PFSK-1 (cell line): ENCODE data around the gene TMC3.

Source experiments
- FOXP2 ChIP-seq: optimal IDR thresholded peaks from 2 replicates; pipeline ENCODE3; 2011; ENCODE audit warnings: borderline replicate concordance, control low read depth, inconsistent platforms; ENCODE audit not compliant: insufficient read depth; ENCODE audit errors: extremely low read length, extremely low read depth
- POLR2AphosphoS5 ChIP-seq: IDR thresholded peaks from 2 replicates; pipeline ENCODE4 v1.6.1; 2012; ENCODE audit warnings: low read depth, mild to moderate bottlenecking, control low read depth, low read length, moderate library complexity
- REST ChIP-seq, 2 experiments: IDR thresholded peaks; 2 replicates each; pipeline versions ENCODE4 v1.6.1 to v1.8.0; 2011 to 2012; ENCODE audit warnings: low read depth in 2 of 2, low read length in 2 of 2, control low read depth in 1 of 2, inconsistent platforms in 1 of 2, mild to moderate bottlenecking in 1 of 2, moderate library complexity in 1 of 2; ENCODE audit not compliant: insufficient read depth in 1 of 2
- SIN3A ChIP-seq: IDR thresholded peaks from 2 replicates; pipeline ENCODE4 v1.6.1; 2012; ENCODE audit warnings: mild to moderate bottlenecking, low read length, moderate library complexity, borderline replicate concordance; ENCODE audit not compliant: insufficient read depth

- no peak for TF ChIP-seq REST (IDR thresholded peaks at IDR 0.05; ENCODE audit: insufficient read depth in 1 of 2, low read depth in 2 of 2, low read length in 2 of 2)
- no peak for TF ChIP-seq POLR2AphosphoS5
- TF ChIP-seq FOXP2: no peak
- TF ChIP-seq SIN3A: no peak
Observed at GRCh38 chr15:81400640-81401236, 26.7 kb upstream of the TMC3 start.
